NCI-H2029 treated with DMSO at 0.1 percent for 48 hours (cell line): ENCODE measurements around the gene RALGPS1.

Source experiments
- DNase-seq: peaks from one replicate; lab custom pipeline; 2025; lab: John Stamatoyannopoulos, UW

RALGPS1 gene

DNA sequence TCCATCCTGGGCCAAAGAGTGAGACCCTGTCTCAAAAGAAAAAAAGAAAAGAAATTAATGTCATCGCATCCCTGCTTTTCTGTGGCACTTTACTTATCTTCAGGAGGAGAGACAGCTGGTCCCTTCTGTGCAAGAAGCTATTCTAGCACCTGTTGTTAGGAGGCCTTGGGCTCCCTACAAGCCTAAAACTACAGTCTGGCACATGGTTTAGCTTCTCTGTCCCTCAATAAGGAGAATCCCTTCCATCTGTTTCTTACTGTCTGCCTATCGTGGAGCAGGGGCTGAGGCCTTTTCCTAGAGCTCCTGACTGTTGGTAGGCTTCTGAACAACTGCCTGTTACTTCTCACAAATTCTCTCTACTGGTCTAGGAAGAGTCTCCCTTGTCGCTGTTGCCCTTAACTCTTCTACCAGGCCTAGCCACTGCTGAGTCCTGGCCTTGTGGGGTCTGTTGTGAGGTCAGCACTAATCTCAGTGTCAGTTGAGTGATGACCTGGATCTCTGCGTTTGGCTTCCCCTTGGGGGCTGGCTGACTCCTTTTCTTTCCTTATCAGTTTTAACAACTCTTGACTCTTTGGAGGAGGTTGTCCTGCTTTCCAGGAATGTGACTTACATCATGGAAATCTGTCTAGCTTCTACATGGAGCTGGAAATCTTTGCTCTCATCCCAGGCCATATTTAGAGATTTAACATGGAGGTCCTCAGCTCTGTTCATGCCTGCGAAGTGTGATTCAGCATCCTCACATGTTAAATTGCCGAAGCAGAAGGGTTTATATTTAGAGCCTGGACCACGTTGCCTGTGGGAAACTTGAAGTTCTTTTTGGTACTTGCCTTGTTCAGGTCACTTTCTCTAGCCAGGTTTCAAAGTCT, 344.3 kb downstream of the RALGPS1 start:
- no peak for DNase-seq

DNA sequence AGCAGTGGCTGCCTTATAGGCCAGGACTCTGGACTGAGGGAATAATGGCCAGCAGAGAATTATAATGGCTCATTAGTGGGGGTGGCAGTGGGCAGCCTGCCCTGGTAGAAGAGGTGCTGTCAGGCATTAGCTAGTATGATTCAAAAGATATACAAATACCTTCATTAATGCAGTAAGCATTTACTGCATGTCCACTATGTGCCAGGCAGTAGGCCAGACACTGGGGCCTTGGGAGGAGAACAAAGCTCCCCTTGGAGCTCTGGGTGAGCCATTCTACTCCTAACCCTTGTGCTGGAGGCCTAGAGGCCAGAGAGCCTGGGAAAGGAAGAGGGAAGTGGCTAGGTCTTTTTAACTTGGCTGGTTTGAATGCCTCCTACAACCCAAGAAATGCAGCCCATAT, 348.0 kb downstream of the RALGPS1 start:
- no peak for DNase-seq

DNA sequence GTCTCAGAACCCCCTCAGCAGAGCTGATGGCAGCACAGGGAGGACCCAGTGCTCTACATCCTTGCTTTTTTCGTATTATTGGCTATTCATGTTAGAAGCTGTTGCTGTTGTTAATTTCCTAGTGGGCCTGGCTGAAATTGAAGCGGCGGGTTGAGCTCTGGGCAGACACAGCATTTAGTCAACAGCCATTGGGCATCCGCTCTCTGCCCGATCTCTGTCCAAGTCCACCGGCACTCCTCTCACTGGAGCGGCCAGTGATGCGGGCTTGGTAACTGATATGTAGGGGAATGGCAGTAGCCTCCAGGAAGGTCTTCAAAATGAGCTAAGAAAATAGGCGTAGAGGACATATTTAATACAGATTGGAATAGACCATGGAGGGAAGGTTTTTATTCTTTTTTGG, 348.7 kb downstream of the RALGPS1 start:
- no peak for DNase-seq

DNA sequence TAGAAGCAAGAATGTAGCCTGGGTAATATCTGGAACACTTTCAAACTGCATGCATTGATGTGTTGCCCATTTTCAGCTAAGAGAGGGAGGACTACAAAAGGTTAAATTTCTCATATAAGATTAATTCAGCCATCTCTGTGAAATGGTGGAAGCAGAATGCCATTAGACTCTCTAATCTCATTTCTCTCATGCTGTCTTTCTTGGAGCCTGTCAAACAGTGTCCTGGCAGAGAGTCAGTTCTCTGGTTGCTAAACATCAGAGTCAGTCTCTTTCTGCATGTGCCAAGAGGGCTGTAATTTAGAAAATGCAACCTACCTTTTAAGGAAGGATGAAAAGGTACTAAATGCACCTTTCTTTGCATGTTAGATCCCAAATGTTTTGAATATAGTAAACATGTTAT, 349.1 kb downstream of the RALGPS1 start:
- no peak for DNase-seq

DNA sequence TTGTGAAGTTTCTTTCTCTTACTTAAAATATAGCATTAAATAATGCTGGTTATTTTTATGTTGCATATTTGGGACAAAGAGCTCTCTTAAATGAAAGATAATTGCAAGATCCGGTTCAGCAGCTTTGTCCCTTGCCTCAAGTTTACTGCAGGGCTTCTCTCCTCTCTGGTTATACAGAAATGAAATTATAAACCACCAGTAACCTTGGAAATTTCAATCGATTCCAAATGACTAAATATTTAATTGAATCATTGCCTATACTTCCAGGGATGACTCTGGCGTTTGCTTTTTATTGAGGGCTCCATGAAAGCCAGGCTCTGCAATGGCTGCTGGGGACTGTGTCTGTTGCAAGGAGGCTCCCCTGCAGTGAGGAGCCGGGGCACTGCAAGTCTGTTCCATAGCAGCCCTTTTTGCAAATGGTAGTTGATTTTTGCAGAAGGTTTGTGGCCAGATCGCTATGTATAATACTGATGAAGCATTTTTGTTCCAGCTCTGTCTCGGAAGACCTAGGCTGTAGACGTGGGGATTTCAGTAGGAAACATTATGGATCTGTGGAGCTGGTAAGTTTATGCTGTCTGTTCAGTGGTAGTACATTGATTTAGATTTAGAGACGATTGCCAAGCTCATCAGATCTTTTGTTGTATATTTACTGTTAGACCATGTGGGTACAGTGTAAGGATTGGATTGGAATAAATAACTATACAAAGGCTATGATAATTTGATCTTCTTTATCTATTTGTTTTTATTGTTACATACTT, 350.1 kb downstream of the RALGPS1 start, which contains the start of gene GARNL3:
Gene GARNL3 (plus strand): TSS at position 313 of the 758 bp plus-strand sequence. CDS start 104 bp downstream, at position 417.
- DNase-seq = no peak

DNA sequence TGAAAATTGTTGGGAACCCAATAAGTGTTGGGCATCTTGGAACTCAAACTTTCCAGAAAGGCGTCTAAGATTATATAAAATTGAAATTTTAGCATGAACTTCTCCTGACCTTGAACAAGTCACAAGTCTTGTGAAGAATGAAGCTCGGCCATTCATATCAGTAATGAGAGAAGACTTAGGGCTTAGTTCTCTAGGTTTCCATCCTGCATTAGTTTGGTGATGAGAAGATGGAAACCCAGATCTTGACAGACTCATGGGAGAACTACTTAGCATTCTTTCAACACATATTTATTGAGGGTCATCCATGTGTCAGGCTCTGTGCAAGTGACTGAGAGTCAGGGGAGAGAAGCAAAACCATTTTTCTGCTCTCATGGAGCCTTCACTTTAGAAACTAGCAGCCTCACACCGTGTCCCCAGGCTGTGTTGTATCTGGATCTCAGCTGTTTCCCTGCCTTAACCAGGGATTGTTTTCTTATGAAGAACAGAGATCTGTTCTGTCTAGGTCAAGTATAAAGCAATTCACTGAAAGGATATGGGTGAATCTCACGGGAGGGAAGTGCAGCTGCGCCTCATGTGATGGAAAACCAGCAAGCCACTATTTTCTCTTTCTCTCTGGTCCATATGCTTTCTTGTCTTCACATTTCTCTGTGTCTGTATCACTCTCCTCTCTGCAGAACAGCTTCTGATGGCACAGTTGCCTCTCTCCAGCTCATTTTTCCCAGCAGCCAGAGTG, 353.4 kb downstream of the RALGPS1 start:
- no peak for DNase-seq

DNA sequence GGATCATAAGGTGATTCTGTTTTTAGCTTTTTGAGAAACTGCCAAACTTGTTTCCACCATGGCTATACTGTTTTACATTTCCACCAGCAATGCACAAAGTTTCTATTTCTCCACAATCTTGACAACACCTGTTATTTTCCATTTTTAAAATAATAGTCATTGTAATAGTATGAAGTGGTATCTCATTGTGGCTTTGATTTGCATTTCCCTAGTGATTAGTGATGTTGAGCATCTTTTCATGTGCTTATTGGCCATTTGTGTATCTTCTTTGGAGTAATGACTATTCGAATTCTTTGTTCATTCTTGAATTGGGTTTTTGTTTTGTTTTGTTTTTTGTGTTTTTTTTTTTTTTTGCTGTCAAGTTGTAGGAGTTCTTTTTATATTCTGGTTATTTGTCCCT, 354.9 kb downstream of the RALGPS1 start:
- no peak for DNase-seq
